GM19193 (cell line): ENCODE results near the gene STARD7.

Experiments used
- POLR2A ChIP-seq: IDR thresholded peaks from 4 replicates; pipeline ENCODE4 v1.6.1; 2011; ENCODE audit not compliant: insufficient read depth, insufficient read length; ENCODE audit errors: extremely low read depth

The STARD7 gene

GRCh38 chr2:96240341-96241038, 31.9 kb upstream of the STARD7 start:
- TF ChIP-seq POLR2A, result no peak

GRCh38 chr2:96239745-96240264, 31.2 kb upstream of the STARD7 start:
- TF ChIP-seq POLR2A, result no peak

GRCh38 chr2:96239091-96239490, 30.5 kb upstream of the STARD7 start:
- TF ChIP-seq POLR2A, result no peak

- TF ChIP-seq POLR2A, result no peak
These were observed 29.6 kb upstream of the STARD7 start for GRCh38 chr2:96238266-96238665.

GRCh38 chr2:96236882-96237281, 28.3 kb upstream of the STARD7 start:
- no peak for TF ChIP-seq POLR2A

- no peak for TF ChIP-seq POLR2A
These were observed 25.3 kb upstream of the STARD7 start for GRCh38 chr2:96233880-96234316.

GRCh38 chr2:96233436-96233835, 24.8 kb upstream of the STARD7 start:
- TF ChIP-seq POLR2A, result no peak

- TF ChIP-seq POLR2A, result no peak
These were observed 22.7 kb upstream of the STARD7 start for GRCh38 chr2:96231316-96231715.

- no peak for TF ChIP-seq POLR2A
These were observed 16.4 kb upstream of the STARD7 start for GRCh38 chr2:96225016-96225533.

- TF ChIP-seq POLR2A, result no peak
These were observed 10.0 kb upstream of the STARD7 start for GRCh38 chr2:96218508-96219131.

- TF ChIP-seq POLR2A, result no peak
These were observed 5.9 kb upstream of the STARD7 start for GRCh38 chr2:96214554-96214953.

- TF ChIP-seq POLR2A, result no peak
These were observed 4.8 kb upstream of the STARD7 start for GRCh38 chr2:96213379-96213778.

GRCh38 chr2:96212339-96212738, 3.7 kb upstream of the STARD7 start:
- TF ChIP-seq POLR2A, result no peak

GRCh38 chr2:96209729-96210085, 1.1 kb upstream of the STARD7 start:
- TF ChIP-seq POLR2A, result no peak

- TF ChIP-seq POLR2A, result no peak
These were observed 543 bp upstream of the STARD7 start for GRCh38 chr2:96209011-96209728.
